Upper lobe of left lung (tissue), 6 donors: ENCODE results near the gene PIGM. TPM values are rescaled to one million over a fixed set of nuclear protein-coding genes. Genes with fewer than 3 reads are reported as not detected.
A peak's percentile ranks its signal among the peaks of the same experiment; 100 is the strongest.

ENCODE experiments used
- ATAC-seq, 2 donors: fragments of 200-7000 bp; cut with Tn5 transposase; one replicate each; pipeline ENCODE4 v1.9.1; 2022; ENCODE audit warnings: mild to moderate bottlenecking in 2 of 2, moderate library complexity in 2 of 2; ENCODE audit not compliant: low FRiP score in 2 of 2
- DNase-seq, 2 donors: peaks; one replicate each; pipeline ENCODE4 v3.0.0-alpha.2; 2019 to 2020
- H3K27ac ChIP-seq, 4 donors: fragments of 200-600 bp; sonication (generic); one replicate each; pipeline ENCODE4 v1.5.1; 2016 to 2019
- H3K27me3 ChIP-seq, 4 donors: fragments of 200-600 bp; sonication (generic); one replicate each; pipeline ENCODE4 v1.5.1; 2017 to 2019
- H3K36me3 ChIP-seq, 4 donors: fragments of 200-600 bp; sonication (generic); one replicate each; pipeline ENCODE4 v1.5.1; 2016 to 2019
- H3K4me1 ChIP-seq, 4 donors: fragments of 200-600 bp; sonication (generic); one replicate each; pipeline ENCODE4 v1.5.1; 2018 to 2019
- H3K4me3 ChIP-seq, 4 donors: fragments of 200-600 bp; sonication (generic); one replicate each; pipeline ENCODE4 v1.5.1; 2017 to 2019; ENCODE audit warnings: mild to moderate bottlenecking in 2 of 4, moderate library complexity in 1 of 4
- H3K9me3 ChIP-seq, 4 donors: fragments of 200-600 bp; sonication (generic); one replicate each; pipeline ENCODE4 v1.5.1; 2018 to 2019
- EP300 ChIP-seq, 4 donors: sonication (generic); formaldehyde crosslinking; IDR thresholded peaks; one replicate each; pipeline ENCODE4 v1.5.1; 2017; ENCODE audit warnings: antibody characterized with exemption in 4 of 4, control low read depth in 2 of 4
- POLR2A ChIP-seq, 4 donors: fragments of 450-650 bp; IDR thresholded peaks; one replicate each; pipeline ENCODE4 v1.5.1; 2016 to 2017; ENCODE audit warnings: antibody characterized with exemption in 4 of 4, mild to moderate bottlenecking in 2 of 4
- POLR2AphosphoS5 ChIP-seq, 2 donors: sonication (generic); formaldehyde crosslinking; IDR thresholded peaks; one replicate each; pipeline ENCODE4 v1.5.1; 2017; ENCODE audit warnings: antibody characterized with exemption in 2 of 2
- WGBS, 2 donors: methylation state at CpG; one replicate each; pipeline ENCODE4 v1.1.5; 2017 to 2018; 5-methylcytosine and 5-hydroxymethylcytosine counted together
- total RNA-seq, 6 donors: library from RNA; depleted of rRNA in 4 of 6; stranded (reverse); fragments of >200 nt in 4 of 6; gene quantifications; one replicate each; pipeline versions ENCODE4 v1.1.0 to v1.2.1, GENCODE V29; 2016 to 2021
- TF ChIP-seq, protein P1 (sequence below), 6 experiments: fragments of 450-650 bp in 4 of 6; fragments of 200-600 bp in 2 of 6; sonication (generic) in 2 of 6; IDR thresholded peaks; one replicate each; pipeline ENCODE4 v1.5.1; 2016 to 2019; ENCODE audit warnings: antibody characterized with exemption in 6 of 6
- donor health status: DM: no; HTN: no; CAD: no; lungs with moderate emphysema.
- donor health status: DM: no; HTN: yes; CAD: no; lungs with severe emphysema.

Gene PIGM
- total RNA-seq, 6 donors from 2014 or later, result 2.8 to 6.5 (median 6.0) TPM

DNA sequence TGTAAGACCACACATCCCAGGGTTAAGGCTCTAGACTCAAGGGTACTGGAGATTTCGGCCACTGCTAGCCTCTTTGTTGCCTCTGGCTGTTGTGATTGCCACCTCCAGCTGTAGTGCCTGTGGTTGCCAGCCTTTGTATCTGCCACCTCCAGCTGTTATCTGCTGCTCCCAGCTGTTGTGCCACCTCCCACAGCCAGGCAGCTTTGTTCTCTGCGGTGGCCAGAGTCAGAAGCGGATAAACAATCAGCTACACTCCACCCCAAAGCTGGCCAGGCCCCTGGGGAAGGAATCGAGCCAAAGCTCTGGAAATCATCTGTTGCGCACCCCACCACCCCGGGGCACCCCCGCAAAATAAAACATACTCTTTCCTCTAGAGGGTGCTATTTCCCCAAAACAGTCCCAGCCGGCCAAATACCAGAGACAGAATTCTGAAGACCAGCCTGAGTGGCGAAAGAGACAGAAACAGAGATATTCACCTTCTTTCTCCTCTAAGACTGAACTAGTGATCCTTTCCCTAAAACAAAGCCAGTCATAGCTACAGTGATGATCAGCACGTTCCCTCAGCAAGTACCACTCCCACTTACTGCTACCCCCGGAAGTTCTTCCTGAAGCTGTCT is 14.8 kb upstream of the PIGM start:
- Histone ChIP-seq H3K4me3 (no peak overlapping the region), H3K27me3 (no peaks in the 10 kb centered on the region), H3K4me1 (peaks cover 8 to 12% (median 9%) of the 10 kb centered on the region in 4 donors), H3K27ac (no peak overlapping the region), H3K36me3 (no peaks in the 10 kb centered on the region), H3K9me3 (no peaks in the 10 kb centered on the region)
- ATAC-seq (peak; percentile 57 to 85), DNase-seq (no peak)
- 4 to 8% methylated on average over 8 to 11 of the region's 11 CpGs for WGBS, 2 donors
- TF ChIP-seq EP300 (IDR thresholded peaks at IDR 0.05) (no peak), POLR2A (IDR thresholded peaks at IDR 0.05) (no peak), POLR2AphosphoS5 (IDR thresholded peaks at IDR 0.05) (peak in 1 of 2 donors; percentile 21)
- TF ChIP-seq, protein P1, sequence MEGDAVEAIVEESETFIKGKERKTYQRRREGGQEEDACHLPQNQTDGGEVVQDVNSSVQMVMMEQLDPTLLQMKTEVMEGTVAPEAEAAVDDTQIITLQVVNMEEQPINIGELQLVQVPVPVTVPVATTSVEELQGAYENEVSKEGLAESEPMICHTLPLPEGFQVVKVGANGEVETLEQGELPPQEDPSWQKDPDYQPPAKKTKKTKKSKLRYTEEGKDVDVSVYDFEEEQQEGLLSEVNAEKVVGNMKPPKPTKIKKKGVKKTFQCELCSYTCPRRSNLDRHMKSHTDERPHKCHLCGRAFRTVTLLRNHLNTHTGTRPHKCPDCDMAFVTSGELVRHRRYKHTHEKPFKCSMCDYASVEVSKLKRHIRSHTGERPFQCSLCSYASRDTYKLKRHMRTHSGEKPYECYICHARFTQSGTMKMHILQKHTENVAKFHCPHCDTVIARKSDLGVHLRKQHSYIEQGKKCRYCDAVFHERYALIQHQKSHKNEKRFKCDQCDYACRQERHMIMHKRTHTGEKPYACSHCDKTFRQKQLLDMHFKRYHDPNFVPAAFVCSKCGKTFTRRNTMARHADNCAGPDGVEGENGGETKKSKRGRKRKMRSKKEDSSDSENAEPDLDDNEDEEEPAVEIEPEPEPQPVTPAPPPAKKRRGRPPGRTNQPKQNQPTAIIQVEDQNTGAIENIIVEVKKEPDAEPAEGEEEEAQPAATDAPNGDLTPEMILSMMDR (IDR thresholded peaks at IDR 0.05), result peak; percentile 37 to 60 (median 44)

DNA sequence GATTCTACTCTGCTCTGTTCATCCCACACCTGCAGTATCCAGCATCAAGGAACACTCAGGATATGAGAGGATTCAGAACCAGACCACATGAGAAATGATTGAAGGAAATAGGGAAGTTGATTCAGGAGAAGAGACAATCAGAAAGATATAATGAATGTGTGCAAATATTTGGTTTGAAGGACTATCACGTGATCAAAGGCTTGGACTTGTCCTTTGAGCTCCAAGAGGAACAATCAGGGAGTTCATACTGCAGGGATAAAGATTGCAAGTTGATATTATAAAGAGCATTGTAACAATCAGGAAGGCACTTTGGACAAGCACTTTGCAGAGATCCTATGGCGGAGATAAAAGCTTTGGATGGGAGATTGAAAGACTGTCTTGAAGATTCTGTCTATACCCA is 13.9 kb upstream of the PIGM start:
- Histone ChIP-seq H3K4me1 (peaks cover 8 to 12% (median 9%) of the 10 kb centered on the region in 4 donors), H3K27me3 (no peaks in the 10 kb centered on the region), H3K36me3 (no peaks in the 10 kb centered on the region), H3K4me3 (no peak overlapping the region), H3K27ac (no peak overlapping the region), H3K9me3 (no peaks in the 10 kb centered on the region)
- ATAC-seq (no peak), DNase-seq (no peak)
- 44 to 62% methylated on average over 2 of the region's 2 CpGs for WGBS, 2 donors
- TF ChIP-seq POLR2AphosphoS5 (IDR thresholded peaks at IDR 0.05), result no peak
- TF ChIP-seq POLR2A (IDR thresholded peaks at IDR 0.05), result no peak

DNA sequence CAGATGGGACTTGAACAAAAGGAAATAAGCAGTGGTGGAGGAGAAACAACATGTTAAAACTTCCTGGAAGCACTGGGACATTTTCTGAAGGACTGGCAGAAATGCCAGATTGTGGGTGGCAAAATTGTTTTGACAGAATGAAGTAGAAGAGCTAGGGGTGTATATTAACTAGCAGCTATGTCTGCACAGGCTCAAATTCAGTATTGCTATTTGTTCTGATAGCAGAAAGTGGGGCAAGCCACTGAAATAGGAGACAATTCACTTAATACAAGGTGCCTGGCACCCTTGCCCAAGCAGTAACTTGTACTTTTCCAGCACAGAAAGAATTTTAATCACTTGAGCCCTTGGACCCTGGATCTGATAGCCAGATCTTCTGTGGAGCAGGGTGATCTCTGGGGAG is 11.8 kb upstream of the PIGM start:
- peaks cover 8 to 12% (median 9%) of the 10 kb centered on the region in 4 donors for H3K4me1 ChIP-seq
- no peak overlapping the region for H3K27ac ChIP-seq
- no peaks in the 10 kb centered on the region for H3K36me3 ChIP-seq
- no peaks in the 10 kb centered on the region for H3K27me3 ChIP-seq
- TF ChIP-seq, protein P1 (IDR thresholded peaks at IDR 0.05), result no peak
- no peak for TF ChIP-seq POLR2AphosphoS5 (IDR thresholded peaks at IDR 0.05)
- no peak for TF ChIP-seq POLR2A (IDR thresholded peaks at IDR 0.05)
- TF ChIP-seq EP300 (IDR thresholded peaks at IDR 0.05), result no peak
- DNase-seq (no peak), ATAC-seq (no peak)
- H3K4me3 ChIP-seq, result no peak overlapping the region
- H3K9me3 ChIP-seq, result no peaks in the 10 kb centered on the region

DNA sequence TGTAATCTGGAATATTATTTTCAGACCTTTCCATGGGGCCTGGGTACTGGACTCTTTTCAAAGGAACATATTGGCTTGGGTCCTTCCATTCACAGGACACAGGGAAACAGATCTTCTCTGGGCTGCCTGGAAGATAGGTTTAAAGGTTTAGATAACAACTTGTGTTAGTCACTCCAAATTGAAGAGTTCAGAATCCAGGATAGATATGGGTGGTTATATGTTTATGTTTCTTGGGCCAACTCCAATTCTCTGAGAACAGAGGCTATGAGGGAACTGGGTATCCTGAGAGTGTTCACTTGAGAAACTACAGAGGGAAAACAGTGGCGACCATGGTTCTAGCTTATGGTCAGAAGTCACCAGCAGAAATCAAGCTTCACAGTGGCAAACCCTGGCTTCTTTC is 8.7 kb upstream of the PIGM start:
- Histone ChIP-seq H3K36me3 (no peaks in the 10 kb centered on the region), H3K4me1 (no peaks in the 10 kb centered on the region), H3K27ac (no peak overlapping the region), H3K9me3 (no peaks in the 10 kb centered on the region), H3K4me3 (no peak overlapping the region), H3K27me3 (no peaks in the 10 kb centered on the region)
- DNase-seq (no peak), ATAC-seq (no peak)
- TF ChIP-seq POLR2A (IDR thresholded peaks at IDR 0.05) (no peak), EP300 (IDR thresholded peaks at IDR 0.05) (no peak), POLR2AphosphoS5 (IDR thresholded peaks at IDR 0.05) (no peak)
- TF ChIP-seq, protein P1 (IDR thresholded peaks at IDR 0.05), result no peak
- WGBS, 2 donors, result 90 to 100% methylated on average over 1 of the region's 1 CpG

DNA sequence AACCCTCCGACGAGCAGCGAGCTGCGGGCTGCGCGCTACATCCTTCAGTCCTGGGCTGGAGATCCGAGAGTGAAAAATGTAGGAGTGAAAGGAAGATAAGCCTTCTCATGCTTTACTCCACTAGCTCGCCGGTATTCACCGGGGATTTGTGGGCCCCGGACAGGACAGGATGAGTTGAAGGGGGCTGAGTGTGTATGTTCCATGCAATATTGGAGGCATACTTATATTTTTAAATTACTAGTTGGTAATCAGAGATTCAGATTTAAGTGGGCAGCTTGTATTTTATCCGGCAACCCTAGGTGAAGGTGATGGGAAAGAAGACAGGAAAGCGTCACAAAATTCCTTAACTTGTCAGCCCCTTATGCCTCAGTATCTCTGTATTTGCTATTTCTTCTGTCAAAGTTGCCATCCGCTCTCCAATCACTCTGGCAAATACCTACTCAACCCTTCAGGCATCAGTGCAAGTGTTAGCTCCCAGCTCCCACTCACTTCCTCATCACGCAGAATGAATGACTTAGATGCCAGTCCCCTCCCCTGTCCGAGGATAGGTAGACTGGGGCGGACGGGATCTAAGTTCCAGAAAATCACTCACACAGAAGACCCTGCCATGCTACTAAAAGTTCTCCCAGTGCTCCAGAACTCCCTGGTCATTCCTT is 503 bp upstream of the PIGM start:
- 2 to 3% methylated on average over 18 of the region's 18 CpGs for WGBS, 2 donors

More for the DNA sequence above, 503 bp upstream of the PIGM start:
- H3K36me3 ChIP-seq, result no peaks in the 10 kb centered on the region
- peak in 1 of 2 donors; percentile 51 for ATAC-seq
- no peaks in the 10 kb centered on the region for H3K27me3 ChIP-seq
- H3K4me1 ChIP-seq, result peaks cover 16 to 36% (median 19%) of the 10 kb centered on the region in 4 donors
- peak overlapping the region; percentile 64 to 83 (median 78) for H3K27ac ChIP-seq
- DNase-seq, result no peak
- no peaks in the 10 kb centered on the region for H3K9me3 ChIP-seq
- peak overlapping the region; percentile 69 to 91 (median 80) for H3K4me3 ChIP-seq
- no peak for TF ChIP-seq POLR2AphosphoS5 (IDR thresholded peaks at IDR 0.05)
- TF ChIP-seq EP300 (IDR thresholded peaks at IDR 0.05), result no peak
- TF ChIP-seq POLR2A (IDR thresholded peaks at IDR 0.05), result no peak
- TF ChIP-seq, protein P1 (IDR thresholded peaks at IDR 0.05), result no peak
